ENCODE data around the gene ZC3H10.
"Not testable (repeated sequence)": the region's sequence is repeated elsewhere in the genome, so short reads cannot be mapped to it uniquely, and the experiment has no call there.

Gene ZC3H10

DNA sequence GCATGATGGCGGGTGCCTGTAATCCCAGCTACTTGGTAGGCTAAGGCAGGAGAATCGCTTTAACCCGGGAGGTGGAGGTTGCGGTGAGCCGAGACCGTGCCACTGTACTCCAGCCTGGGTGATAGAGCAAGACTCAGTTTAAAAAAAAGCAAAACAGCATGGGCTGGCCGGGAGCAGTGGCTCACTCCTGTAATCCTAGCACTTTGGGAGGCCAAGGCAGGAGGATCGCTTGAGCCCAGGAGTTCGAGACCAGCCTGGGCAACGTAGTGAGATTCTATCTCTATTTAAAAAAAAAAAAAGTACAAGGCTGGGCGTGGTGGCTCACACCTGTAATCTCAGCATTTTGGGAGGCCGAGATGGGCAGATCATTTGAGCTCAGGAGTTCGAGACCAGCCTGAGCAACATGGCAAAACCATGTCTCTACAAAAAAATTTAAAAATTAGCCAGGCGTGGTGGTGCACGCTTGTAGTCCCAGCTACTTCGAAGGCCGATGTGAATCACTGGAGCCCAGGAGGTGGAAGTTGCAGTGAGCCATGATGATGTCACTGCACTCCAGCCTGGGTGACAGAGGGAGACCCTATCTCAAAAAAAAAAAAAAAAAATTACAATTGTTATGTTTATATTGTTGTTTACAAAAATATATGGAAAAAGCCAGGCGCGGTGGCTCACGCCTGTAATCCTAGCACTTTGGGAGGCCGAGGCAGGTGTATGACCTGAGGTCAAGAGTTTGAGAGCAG, 38.6 kb downstream of the ZC3H10 start:
- not testable (repeated sequence) for DNase-seq

GRCh38 chr12:56157201-56158028, 39.3 kb downstream of the ZC3H10 start:
- peak; percentile 44 for DNase-seq

DNA sequence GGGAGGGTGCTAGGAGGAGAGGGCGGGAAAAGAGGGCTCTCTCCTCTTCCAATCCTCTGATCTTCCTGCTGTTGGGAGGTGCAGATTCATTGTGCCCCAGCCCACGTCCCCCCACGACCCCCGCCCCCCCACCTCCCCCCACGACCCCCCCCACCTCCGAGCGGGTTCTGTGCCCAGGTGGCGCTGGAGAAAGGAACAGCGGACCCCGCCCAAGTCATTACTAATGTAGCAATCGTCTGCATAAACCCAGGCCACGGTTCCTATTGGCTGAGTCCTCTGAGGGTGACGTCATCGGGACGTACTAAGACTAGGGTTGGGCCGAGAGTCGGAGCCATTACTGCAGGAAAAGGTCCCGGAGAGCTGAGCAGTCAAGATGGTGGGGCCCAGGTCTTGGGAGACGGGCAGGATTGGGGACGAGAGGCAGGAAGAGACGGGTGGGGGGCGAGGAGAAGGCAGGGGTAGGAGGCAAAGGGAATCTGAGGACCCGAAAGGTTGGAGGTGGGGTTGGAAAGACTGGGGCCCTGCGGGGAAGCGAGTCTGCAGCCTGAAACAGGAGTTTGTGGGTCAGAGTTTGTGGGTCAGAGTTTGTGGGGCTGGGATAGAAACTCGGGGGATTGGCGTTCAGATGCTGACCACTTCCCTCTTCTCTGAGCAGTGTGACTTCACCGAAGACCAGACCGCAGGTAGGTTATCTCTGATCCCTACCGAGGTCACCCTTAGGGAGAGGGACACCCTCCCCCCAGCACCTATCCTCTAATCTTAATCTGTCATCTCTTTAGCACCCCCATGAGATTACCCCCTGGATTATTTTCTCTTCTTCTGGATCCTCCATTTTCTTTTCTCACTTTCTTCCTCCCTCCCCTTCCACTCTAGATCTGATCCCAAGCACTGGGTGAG, 40.2 kb downstream of the ZC3H10 start, which contains the start of gene MYL6:
Gene MYL6 (plus strand): TSS at position 331 of the 897 bp plus-strand sequence. CDS start 43 bp downstream, at position 374.
- peak; percentile 90 for DNase-seq

DNA sequence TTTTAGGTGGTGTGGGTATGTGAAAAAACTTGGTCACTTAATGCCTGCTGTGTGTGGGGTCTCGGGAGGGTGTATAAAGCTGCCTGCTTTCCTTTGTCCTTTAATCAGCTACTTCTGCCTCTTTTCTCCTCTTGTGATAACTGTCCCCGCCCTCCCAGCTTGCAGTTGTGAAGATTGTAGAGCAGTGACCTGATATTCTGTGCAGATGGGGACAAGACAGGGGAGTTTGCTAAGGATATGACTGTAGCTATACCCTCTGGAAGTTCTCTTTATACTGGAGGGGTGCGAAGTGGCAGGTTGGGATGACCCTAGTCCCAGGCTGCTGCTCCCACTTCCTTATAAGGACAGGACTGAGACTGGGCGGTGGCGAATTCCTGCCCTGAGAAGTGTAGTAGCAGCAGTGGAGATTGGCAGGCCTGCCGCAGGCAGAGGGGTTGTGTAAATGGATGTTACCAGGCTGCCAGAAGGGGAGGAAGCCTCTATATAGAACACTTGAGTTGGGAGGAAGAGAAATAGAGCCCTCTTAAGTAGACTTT, 40.9 kb downstream of the ZC3H10 start:
- DNase-seq: no peak

DNA sequence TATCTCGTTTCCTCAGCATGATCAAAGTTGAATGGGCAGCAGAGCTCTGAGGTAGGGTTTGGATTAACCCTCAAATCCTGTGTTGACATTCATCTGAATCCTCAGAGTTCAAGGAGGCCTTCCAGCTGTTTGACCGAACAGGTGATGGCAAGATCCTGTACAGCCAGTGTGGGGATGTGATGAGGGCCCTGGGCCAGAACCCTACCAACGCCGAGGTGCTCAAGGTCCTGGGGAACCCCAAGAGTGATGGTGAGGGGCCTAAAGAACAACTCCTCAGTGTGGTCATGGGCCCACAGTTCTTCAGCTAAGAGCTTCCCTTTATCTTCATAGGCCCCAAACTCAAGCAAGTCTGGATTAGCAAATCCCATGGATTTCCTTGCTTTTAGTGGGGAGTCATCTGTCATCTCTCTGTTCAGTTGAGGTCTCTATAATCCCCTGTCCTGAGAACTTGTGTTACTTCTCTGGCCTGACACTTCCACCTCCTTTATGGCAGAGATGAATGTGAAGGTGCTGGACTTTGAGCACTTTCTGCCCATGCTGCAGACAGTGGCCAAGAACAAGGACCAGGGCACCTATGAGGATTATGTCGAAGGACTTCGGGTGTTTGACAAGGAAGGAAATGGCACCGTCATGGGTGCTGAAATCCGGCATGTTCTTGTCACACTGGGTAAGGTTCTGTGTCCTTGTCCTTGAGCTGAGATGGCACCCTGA, 41.6 kb downstream of the ZC3H10 start:
- DNase-seq: no peak

GRCh38 chr12:56160193-56160763, 42.2 kb downstream of the ZC3H10 start:
- DNase-seq: no peak

DNA sequence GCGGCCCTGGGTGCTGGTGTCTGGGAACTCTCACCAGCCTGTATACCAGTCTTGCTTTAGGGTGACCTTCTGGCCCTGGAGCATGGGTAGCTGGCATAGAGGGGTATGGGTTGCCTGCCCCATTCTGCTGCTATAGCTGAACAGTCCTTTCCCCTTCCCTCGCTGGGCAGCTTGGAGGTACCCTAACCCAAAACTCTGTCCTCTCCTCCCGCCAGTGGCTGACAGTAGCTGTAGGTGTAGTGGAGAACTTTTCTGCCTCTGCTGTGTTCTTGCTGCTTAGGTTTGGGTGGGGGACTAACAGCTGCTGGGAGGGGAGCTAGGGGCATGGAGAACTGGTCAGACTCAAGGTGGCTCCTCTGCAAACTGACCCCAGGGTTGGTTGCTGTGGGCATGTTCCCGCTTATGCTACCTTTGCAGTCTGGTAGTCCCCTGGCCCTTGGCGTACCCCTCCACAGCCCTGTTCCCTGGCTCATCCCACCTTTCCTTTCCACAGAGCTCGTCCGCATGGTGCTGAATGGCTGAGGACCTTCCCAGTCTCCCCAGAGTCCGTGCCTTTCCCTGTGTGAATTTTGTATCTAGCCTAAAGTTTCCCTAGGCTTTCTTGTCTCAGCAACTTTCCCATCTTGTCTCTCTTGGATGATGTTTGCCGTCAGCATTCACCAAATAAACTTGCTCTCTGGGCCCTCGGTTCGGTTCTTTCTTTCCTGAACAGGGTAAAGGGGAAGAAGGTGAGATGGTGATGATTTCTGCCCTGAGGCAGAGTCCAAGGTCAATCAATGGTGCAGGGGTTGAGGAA, 43.0 kb downstream of the ZC3H10 start:
- no peak for DNase-seq

DNA sequence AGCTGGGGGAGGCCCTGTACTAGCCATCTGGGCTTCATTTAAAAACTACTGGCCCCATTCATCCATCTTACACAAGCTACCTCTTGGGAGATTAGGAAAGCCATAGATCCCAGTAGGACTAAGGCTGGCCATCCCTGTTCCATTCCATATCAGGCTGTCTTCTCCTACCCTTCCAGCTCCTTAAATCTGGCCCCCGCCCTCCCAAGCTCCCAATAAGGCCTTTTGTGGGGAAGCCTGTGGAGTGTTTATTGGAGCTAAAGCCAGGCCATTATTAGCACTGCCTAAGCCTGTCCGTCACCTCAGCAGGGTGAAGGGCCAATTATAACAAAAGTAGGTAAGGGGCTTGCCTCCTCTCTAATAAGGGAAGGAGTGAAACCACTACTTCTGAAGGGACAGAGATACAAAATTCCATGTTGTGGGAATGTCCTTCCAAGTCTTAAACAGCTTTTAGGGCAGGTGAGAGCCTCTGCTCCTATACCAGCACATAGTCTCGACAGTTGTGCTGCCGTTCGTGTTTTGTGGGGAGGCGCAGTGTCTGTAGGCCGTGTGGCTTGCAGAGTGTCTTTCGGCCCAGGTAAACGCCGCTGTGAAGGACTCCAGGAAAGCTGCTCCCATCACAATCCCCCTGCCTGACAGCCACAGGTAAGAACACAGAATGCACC, 43.8 kb downstream of the ZC3H10 start:
- no peak for DNase-seq

DNA sequence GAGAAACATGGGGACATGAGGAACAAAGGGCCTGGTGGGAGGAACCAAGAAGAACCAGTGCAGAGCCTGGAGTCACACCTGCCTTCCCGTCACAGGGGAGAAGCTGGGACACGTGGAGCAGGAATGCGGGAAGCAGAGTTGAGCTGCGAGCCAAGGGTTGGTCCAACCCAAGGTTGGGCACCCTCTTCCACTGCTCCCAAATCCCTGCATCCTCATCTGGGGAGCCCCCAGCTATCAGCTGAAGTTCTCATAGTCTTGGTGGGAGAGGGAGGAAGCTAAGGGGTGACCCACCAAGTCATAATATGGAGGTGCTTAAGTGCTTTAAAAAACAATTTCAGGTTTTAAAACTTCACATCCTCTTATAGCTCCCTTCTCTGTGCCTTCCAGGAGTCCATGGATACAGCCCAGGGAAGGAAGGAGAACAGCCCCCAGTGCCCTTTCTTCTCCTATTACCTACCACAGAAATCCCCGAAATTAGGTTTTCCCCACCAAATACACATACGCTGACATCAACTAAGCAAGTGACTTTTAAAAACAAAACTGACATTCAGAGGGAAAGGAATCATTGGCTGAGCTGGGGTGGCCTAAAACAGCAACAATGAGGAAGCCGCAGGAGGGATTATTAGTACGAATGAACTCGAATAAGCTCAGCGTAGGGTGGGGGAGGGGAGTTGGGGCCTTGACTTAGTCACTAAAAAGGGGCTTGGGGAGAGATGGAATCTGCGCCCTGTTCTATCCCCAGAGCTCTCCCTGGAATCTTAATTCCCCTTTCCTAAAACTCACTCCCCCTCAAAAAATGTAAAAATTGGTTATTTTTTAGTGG, 44.6 kb downstream of the ZC3H10 start:
- no peak for DNase-seq

DNA sequence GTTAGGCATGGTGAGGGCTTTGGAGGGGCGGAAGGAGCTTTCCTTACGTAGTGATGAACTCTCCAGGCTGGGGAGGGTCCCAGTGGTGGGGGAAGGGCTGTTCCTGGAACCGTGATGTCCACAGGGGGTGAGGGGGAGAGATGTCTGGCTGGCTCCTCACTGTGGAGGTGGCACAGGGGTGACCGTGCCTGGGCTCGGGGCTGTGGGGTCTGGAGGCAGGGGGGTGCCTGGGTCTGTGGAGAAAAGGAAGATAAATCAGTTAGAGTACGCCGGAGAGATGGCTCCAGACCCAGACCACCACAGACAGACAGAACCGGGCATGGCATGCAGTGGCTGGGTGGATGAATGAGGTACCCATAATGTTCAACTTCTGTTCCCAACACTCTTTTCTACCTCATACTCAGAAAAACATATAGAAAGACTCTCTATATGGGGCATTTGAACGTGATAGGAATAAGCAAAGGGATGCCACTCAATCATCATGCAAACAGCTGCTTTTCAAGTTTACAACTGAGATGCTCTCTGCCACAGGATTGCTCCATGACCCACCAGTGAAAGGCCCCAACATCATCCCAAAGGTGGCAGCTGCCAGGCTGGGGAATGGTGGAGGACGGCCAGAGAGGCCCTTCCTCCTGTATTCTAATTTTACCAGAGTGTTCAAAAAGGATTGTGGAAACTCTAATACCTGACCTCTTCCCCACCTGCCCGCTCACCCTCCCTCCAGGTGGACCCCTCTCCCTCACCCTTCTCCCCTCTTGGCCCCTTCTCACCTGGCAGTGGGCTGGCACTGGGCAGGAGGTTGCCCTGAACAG, 45.7 kb downstream of the ZC3H10 start:
- no peak for DNase-seq

DNA sequence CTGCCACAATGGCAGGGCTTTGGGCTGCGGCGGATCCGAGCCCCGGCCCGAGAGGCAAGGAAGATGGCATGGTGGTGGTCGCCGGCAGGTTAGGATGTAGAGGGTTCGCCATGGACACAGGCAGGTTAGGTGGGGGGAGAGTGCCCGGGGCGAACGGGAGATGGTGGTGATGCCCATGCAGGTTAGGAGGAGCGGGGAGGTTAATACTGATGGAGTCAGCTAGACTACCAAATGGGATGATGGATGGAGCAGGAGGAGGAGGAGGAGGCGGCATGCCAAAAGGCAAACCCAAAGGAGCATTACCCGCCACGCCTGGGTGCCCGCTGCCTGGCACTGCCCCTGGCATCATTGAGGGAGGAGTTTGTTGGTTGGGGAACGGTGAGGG, 46.3 kb downstream of the ZC3H10 start:
- DNase-seq: no peak

DNA sequence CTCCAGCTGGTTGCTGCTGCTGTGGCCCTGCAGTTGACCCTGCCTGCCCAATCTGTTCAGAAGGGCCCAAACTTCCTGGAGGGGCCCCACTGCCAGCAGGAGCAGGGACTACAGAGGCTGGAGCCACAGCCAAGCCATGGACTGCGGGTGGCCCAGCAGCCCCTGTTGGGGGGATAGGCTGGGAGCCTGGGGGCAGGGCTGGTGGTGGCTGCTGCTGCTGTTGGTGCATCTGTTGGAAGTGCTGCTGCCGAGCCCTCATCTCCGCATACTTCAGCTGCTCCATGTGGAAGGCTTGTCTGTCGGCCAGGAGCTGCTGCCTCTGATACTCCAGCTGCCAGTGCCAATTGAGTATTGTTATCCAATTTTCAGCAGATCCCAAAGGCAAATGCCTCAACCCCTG, 47.3 kb downstream of the ZC3H10 start:
- no peak for DNase-seq

GRCh38 chr12:56169229-56169759, 51.2 kb downstream of the ZC3H10 start:
- DNase-seq: no peak

DNA sequence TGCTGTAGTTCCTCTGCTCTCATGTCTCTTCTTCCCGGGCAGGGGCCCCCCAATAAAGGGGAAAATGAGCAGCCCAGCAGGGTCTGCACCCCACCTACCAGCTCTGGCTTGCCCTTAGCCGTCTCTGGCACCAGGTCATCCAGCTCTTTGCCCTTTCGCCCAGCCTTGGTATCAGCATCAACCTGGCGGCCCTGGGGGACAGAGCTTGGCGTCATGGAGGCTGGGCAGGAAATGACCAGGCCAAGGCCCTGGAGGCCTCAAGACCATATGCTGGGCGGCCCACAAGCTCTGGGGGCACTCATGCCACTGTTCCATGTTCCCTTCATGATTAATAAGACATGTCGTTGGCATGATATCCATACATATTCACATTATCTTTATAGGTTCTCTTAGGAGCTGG, 54.8 kb downstream of the ZC3H10 start:
- DNase-seq: no peak
